DMS 273 treated with DMSO at 0.1 percent for 48 hours (cell line): ENCODE measurements around the gene COX5A.

ENCODE experiments used
- DNase-seq: peaks from one replicate; lab custom pipeline; 2025; lab: John Stamatoyannopoulos, UW

Gene COX5A

DNA sequence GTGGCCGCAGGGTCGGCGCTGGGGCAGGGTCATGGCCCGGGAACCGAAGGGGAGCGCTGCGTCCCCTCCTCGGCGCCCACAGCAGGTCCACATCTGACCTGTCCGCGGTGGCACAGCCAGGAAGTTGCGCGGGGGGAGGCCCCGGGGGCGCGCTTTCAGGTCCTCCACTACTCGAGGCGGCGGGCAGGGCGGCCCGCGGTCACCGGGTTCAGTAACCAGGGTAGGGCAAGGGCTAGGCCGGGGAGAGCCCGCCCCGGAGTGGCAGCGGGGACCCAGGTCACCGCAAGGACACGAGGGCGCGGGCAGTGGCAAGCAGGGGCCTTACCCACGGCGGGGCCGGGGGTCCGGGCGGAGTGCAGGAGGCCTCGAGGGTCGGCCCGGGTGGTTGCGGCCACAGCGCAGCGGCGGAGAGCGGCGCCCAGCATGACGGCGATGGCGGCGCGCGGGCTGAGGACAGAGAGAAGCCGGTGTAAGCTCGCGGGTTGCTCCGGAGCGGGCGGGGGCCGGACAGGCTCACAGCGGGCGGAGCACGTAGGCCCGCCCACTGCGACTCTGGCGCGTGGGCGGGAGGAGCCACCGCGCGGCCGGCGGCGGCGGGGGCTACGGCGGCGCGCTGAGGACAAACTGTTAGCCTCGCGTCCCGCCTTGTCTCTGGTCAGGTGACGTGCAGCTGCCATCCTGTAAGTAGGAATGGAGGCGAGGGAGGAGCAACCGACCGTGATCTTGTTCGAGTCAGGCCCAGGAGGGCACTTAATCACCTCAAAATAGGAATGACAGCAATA, at the start of gene COX5A:
Gene COX5A (minus strand): TSS at position 484 of the 782 bp plus-strand sequence. CDS start 59 bp downstream, at position 425.
- peak; percentile 82 for DNase-seq

DNA sequence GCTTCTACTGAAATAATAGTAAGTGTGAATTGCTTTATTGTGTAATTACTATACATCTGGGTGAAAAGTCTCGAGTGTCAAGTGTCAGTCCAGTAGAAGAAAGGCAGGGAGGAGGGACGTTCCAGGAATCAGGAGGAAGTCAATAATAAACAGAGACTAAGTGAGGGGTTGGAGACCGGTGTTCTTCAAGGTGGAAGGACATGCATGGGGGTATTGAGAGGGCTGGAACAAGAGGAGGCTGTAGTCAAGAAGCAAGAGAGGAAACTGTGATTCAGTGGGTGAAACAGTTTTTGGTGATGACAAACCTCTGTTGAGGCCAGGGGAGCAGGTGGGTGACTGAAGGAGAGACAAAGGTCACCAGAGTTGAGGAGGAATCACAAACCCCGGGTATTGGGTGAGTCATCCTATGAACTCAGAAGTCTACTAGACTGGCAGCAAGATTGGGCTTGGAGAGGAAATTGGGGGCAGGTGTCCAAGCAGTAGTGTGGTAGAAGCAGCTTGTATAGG, 45.9 kb upstream of the COX5A start:
- no peak for DNase-seq

DNA sequence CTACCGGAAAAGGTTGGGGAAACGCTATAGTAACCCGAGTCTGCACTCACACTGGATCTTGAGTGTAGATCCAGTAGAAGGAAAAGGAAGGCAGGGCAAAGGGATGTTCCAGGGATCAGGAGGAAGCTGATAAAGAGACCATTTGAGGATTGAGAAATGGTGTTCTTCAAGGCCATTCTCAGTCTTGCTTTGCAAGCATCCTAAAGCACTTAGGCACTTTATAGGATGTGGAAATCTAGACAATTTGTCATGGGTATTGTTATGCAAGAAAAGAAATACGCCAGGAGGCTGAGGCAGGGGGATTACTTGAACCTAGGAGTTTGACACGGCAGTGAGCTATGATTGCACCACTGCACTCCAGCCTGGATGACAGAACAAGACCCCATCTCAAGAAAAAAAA, 44.3 kb upstream of the COX5A start:
- DNase-seq: no peak

DNA sequence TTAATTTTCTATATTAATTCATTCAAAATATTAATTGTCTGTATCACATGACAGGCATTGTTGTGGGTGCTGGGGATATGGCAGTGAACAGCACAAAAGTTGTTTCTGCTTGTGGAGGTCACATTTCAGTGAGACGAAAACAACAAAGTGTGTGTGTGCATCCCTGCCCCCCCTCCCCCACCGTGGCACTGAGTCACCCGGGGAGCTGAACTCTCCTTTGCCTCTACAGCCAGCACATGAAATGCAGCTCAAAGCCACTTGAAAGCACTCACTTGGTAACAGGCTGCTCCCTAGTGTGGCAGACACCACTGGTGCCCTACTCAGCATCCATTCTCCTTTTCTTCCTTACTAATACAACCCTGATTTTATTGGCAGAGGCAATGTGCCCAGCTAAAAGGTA, 40.6 kb upstream of the COX5A start:
- no peak for DNase-seq

DNA sequence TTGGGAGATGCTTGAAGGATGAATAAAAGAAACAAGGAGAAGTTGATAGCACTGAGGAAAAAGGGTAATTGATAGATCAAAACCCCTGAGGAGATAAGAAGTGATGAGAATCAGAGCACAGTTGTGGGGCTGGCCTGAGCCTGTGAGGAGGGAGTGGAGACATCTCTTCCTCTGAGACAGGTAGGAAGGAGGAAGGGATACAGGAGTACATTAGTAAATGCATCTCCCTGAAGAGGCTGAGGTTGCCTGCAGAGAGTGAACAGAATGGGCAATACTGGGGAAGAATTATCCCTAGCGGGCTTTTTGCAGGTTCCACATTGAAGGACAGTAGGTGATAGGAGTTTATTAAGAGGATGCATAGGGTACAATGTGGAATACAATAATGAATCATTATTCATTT, 40.2 kb upstream of the COX5A start:
- DNase-seq: no peak

DNA sequence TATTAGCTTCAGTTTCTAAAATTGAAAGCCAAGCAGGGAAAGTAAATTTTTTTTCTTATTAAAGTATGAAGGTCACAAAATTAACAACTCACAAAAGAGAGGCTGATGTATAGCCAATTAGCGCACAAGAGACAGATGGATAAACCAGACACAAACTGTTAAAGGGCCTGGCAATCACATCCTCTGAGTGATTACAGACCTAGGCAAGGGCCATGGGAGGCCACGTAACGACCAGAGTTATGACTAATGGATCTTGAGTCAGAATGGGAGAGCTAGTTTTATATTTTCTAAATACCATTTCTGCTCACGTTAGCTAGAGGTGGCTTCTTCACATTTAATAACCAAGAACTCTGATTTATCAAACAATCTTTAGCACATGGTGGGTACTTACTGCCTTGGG, 39.7 kb upstream of the COX5A start:
- DNase-seq: no peak

DNA sequence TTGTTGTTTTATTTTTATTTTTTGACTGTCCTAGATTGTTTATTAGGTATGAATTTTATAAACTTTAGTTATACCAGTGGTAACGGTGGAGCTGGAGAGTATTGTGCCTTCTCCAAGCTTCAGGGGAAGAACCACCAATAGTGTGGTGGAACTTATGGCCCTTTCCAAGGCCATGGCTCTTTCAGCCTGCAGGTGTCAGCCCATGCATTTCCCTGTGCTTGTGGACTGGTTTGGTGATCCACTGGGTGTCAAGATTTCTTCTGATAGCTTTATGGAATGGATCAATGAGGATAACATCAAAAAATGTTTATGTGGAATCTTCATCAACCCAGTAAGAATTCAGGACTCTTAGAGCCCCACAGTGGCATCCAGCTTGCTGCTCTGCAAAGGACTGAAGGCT, 38.3 kb upstream of the COX5A start:
- DNase-seq: no peak

DNA sequence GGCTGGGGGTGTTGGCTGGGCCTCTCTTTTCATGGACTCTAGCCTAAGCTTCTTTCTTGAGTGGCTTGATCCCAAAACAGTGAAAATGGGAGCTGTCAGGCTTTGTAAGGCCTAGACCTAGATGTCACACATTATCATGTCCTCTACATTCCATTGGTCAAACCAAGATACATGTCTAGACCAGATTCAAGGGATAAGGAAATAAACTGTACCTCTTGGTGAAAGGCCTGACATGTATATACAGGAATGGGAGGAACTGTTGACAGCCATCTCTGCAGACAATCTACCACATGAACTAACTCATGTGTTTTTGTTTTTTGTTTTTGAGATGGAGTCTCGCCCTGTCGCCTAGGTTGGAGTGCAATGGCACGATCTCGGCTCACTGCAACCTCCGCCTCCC, 29.8 kb upstream of the COX5A start:
- no peak for DNase-seq

DNA sequence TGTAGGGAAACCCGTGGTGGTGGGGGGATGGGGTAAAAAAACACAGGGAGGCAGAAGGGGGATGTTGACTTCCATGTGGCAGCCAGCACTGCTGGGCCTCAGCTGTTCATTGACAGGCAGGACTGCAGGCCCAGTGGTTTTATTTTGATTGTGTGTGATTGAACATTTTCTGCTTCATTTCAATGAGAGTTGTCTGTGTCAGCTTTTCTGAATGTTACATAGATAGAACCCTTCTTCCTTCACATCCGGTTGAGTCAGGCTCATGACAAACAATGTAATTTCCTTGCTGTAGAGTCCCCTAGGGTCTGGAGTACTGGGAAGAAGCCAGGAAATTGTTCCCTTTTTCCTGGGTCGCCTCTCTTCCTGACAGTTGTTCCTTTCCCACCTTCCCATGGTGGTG, 26.9 kb upstream of the COX5A start:
- DNase-seq: no peak

DNA sequence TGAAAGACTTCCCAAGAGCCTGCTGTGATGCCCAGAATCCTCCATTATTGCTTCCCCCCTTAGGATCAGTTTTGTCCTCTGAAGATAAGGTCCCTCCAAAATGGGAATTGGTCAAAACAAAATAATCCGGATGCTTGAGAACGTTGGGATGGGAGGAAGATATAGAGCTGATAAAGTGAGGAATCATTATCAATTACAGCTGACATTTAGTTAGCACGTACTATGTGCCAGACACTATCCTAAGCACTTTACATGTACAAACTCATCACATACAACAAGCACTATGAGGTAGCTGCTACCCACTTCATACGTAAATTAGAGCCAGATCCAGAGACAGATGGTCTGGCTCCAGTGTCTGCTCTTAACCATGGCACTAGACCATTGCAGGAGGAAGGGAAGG, 25.3 kb upstream of the COX5A start:
- DNase-seq: no peak

DNA sequence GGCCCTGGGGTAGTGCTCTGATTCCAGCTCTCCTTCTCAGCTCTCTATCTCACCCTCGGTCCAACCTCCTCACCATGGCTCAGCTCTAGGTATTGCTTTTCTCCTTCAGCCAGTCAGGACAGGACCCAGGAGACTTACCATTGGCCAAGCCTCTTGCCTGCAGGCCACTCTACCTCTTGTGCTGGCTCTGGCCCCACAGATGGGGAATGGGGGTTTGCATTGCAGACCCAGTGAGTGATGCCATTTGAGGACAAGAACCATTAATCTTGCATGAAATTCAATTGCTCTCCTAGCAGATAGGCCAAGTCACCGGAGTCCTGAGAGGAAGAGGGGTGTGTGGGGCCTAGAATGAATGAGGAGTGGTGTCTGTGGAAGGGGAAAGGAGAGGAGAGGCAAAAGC, 24.8 kb upstream of the COX5A start:
- no peak for DNase-seq

DNA sequence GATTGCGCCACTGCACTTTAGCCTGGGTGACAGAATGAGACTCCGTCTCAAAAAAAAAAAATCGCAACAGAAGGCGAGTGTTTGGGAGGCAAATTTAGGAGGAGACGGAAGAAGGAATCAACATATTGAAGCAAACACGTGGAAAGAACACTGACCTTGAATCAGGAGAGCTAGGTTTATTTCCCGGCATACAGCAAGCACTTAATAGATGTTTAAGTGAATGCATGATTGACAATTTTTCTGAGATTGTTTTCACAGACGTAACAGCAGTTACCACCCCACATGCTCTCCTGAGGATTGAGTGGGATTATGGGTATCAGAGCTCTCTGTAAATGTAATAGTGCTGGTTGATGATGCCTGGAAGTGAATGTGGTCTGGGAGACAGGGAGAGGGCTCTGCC, 24.3 kb upstream of the COX5A start:
- no peak for DNase-seq

DNA sequence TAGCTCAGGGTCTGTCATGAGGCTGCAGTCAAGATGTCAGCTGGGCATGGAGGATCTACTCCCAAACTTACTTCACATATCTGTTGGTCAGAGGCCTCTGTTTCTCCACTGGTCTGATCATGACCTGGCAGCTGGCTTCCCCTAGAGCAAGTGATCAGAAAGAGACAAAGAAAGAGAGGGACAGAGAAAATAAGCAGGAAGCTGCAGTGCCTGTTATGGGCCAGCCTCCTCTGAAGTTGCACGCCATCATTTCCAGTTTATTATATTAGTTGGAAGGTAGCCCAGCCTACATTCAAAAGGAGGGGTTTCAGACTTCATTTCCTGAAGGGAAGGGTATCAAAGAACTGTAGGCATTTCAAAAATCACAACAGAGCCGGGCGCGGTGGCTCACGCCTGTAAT, 23.7 kb upstream of the COX5A start:
- DNase-seq: no peak

DNA sequence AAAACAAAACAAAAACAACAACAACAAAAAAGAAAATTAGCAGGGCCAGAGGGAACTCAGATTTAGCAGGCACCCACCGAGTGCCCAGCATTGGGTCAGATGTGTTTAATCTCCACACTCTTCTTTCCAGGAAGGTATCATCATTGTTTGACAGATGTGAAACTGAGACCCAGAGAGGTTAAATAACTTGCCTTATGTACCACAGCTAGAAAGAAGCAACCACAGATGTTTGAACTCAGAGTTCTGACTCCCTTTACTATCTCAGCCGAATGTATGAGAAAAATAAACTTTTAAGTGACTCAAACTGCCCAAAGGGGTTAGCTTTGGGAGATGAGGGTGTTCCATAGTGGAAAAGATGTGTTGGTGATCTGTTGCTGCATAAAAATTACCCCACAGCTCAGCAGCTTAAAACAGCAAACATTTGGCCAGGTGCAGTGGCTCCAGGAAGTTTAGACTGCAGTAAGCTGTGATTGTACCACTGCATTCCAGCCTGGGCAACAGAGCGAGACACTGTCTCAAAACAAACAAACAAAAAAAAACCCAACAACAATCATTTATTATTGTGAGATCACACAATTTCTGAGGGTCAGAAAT, 23.2 kb upstream of the COX5A start:
- no peak for DNase-seq

DNA sequence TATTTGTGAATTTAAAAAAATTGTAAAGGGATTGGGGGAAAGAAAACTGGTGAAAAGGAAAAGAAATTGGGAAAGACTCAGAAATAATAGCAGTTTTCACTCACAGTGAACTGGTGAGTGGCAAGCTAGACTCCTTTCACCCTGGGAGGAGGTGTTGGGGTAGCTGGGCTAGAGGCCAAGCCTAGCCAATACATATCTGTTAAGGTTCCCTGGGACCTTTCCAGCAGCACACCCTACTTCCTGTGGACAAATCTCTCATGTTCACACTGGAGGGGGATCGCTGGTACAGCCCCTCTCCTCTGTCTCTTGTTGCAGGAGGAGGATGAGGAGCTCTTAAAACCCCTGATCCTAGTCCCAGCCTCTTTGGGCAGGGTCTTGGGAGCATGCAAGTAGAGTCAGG, 22.4 kb upstream of the COX5A start:
- no peak for DNase-seq

DNA sequence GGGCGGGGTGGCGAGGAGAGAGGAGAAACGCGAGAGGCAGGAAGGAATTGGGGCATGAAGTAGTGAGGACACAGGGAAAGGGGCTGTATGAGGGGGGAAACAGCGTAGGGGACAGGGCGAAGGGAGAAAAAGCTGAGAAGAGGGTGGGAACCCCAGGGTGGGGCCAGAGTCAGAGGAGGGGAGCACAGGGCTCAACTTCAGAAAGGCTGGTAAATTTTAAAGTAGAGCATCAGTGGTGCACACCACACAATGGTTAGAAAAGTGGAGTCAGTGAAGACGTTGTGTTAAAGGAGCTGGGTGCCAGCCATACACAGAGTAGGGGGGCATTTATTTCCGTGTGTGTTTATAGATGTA, 21.7 kb upstream of the COX5A start:
- DNase-seq: no peak

DNA sequence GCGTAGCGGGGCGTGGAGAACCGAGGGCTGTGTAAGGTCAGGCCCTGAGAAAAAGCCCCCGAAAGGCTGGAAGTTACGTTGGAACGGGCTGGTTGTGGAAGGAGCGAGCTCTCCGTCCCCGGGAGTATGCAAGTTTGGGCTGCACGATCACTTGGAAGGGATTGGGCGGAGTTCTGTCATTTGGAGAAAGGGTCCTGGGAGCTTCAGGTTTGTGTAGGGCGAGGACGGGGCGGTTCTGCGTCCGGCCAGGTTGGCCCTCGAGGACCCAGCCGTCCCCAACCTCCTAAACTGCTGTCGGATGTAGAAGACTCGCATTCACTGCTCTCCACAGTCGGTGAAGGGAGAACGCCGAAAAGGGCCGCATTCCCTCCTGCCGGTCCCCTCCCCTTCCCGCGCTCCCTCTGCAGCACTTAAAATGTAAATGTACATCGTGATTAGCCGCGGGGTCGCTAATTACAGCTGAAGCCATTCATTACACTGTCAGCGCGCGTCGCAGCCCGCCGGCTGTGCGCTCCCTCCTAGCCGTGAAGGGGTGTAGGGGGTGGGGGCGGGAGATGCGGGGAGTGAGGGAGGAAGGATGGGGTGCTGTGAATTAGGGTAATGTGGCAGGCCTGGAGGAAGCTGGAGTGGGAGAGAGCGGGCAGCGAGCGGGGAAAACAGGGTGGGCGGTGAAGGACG, 21.2 kb upstream of the COX5A start:
- DNase-seq: no peak

DNA sequence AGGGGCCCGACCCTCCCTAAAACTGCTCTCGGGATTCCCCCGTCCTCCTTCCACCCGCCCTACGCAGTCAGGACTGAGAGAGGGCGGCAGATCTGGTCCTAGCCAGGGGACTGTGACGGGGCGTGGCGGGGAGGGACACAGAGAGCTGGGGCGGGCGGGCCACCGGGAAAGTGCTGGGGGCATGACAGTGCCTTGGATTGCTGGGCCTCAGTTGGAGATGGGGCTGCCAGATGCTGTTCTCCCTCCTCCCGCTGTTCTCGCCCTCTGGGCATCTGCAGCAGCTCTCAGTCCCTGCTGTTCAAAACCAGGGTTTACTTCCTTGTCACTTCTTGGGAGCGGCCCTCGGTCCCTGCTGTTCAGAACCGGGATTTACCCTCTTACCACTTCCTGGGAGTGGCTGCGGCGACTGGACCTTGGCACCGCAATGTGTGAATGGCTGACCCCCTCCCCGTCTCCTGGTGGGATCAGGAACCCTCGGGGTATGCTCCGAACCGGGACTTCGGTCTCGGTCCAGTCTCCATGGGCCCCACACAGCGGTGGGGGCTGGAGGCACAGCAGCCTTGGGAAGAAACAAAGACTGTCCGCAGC, 20.5 kb upstream of the COX5A start:
- DNase-seq: peak; percentile 29

DNA sequence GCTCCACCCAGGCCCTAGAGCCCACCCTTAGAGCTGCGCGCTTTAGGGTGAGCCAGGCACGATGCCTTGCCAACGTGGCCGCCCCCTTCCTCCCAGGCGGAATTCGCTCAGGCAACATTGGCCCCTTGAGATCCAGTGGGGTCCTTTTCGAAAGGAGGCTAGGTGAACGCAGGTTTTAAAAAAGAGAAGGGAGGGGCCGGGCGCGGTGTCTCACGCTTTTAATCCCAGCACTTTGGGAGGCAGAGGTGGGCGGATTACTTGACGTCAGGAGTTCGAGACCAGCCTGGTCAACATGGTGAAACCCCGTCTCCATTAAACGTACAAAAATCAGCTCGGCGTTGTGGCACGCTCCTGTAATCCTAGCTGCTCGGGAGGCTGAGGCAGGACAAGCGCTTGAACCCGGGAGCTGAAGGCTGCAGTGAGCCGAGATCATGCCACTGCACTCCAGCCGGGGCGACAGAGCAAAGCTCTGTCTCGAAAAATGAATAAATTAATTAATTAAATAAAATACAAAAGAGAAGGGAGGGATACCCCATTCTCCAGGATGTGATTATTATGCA, 19.7 kb upstream of the COX5A start:
- no peak for DNase-seq

DNA sequence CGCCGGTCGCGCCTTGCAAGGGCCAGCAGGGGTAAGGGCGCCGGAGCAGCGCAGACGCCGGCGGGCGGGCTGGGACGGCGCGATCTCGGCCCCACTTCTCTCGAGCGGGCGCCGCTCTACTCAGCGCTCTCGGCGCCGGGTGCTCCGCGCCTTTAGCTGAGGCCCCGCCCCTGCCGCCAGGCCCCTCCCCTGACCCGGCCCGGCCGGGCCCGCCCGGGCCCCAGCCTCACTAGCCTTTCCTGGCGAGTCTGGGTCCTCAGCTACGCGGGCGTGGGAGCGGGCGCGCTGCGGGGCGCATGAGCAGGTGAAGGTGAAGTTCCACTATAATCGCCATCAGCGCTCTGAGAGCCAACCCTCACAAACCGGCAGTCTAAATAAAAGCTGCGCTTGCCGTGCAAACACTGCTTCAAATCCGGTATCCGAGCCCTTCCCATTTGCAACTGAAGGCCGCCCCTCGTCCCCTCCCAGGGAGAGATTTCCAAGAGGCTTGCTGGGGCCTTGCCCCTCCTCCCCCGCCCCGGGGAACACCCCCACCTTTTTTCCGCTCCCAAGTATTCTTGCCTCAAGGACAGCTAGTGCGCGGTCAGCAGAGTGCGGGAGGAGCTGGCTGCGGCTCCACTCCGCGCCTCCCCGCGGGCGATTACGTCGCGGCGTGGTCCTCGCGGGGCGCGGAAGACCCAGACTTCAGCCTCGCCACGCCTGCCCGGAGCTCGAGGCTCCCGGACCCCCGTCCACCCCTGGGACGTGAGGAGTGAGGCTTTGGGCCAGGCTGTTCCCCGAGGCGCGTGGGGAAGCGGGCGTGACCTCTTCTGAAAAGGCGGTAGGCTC, 19.0 kb upstream of the COX5A start, which contains the start of gene RPP25:
Gene RPP25 (minus strand): TSS at position 125 of the 828 bp plus-strand sequence. CDS start 189 bp downstream, outside the sequence.
- DNase-seq: peak; percentile 60
